ENCODE measurements around the gene ZFP69B. TPM values are rescaled to one million over a fixed set of nuclear protein-coding genes. Genes with fewer than 3 reads are reported as not detected.

The ZFP69B gene
- total and polyA plus RNA-seq, 2 of the 8 experiments (the other 6 are each of a cell fraction or from before 2014, with no cell fraction given), result 1.7 to 8.2 TPM

GRCh38 chr1:40422630-40423263 is 27.5 kb upstream of the ZFP69B start:
- H3K9me3 ChIP-seq (ENCODE audit: insufficient read depth in 2 of 2, low read depth in 1 of 2, low read length in 1 of 2), result no peaks in the 10 kb centered on the region
- H3K23me2 ChIP-seq (ENCODE audit: low read depth, low read length), result no peaks in the 10 kb centered on the region
- WGBS, 2 experiments (ENCODE audit: extremely low coverage in 1 of 2, insufficient coverage in 1 of 2, insufficient read length in 1 of 2, insufficient replicate concordance in 2 of 2, low coverage in 1 of 2, low lambda C conversion rate in 2 of 2, missing lambda C conversion rate in 1 of 2), result 81% methylated on average over 11 of the region's 11 CpGs; no CpG with 5 or more reads in 1 of the 2 experiments
- TF ChIP-seq GTF2F1 (IDR thresholded peaks at IDR 0.05; ENCODE audit: borderline replicate concordance, low read depth, low read length), result no peak
- no peak for TF ChIP-seq TAF7 (optimal IDR thresholded peaks at IDR 0.05; ENCODE audit: borderline replicate concordance, low read depth, low read length)
- H2BK120ac ChIP-seq (replicated peaks; ENCODE audit: low read depth, low read length), result no peak overlapping the region
- no peak overlapping the region for H2AFZ ChIP-seq (ENCODE audit: low read length)
- FAIRE-seq, result no peak
- no peaks in the 10 kb centered on the region for H4K20me1 ChIP-seq (replicated peaks in 1 of 2; ENCODE audit: control insufficient read depth in 1 of 2, insufficient read depth in 2 of 2, low read length in 2 of 2)
- no peak overlapping the region for H3K4me3 ChIP-seq (ENCODE audit: extremely low read depth in 1 of 4, insufficient read depth in 2 of 4, low read depth in 3 of 4, low read length in 4 of 4)
- H3K4me2 ChIP-seq (ENCODE audit: insufficient read depth in 1 of 2, low read depth in 2 of 2, low read length in 2 of 2), result no peak overlapping the region
- H4K8ac ChIP-seq (ENCODE audit: extremely low read depth, insufficient read depth, low read length), result no peak overlapping the region
- no peak overlapping the region for H3K4ac ChIP-seq (replicated peaks; ENCODE audit: insufficient read length, low read depth, low read length)
- H3K23ac ChIP-seq (ENCODE audit: insufficient read length), result no peak overlapping the region
- no peak overlapping the region for H3K14ac ChIP-seq (ENCODE audit: insufficient read length)
- no peaks in the 10 kb centered on the region for H3K79me2 ChIP-seq (ENCODE audit: control insufficient read depth in 1 of 2, insufficient read depth in 2 of 2, low read length in 2 of 2)
- H2BK12ac ChIP-seq (ENCODE audit: low read depth, low read length), result no peak overlapping the region
- H2AK5ac ChIP-seq (ENCODE audit: low read depth, low read length), result no peak overlapping the region
- ChIA-PET CTCF (ENCODE audit: partially characterized antibody) (no interaction called here), POLR2A (ENCODE audit: partially characterized antibody) (no interaction called here)
- H3K27ac ChIP-seq (ENCODE audit: low read depth, low read length), result no peak overlapping the region
- no peak overlapping the region for H2BK20ac ChIP-seq (ENCODE audit: low read length)
- no peak overlapping the region for H4K5ac ChIP-seq (ENCODE audit: insufficient read length, low read depth, low read length)
- no peak overlapping the region for H3K9ac ChIP-seq (replicated peaks in 1 of 4; ENCODE audit: extremely low read depth in 1 of 4, low read depth in 3 of 4, low read length in 3 of 4)
- no peaks in the 10 kb centered on the region for H3K36me3 ChIP-seq (ENCODE audit: control insufficient read depth in 2 of 4, insufficient read depth in 4 of 4, low read length in 3 of 4)
- no peak for DNase-seq (ENCODE audit: low read depth in 1 of 2, low spot score in 2 of 2)
- H3K56ac ChIP-seq (replicated peaks; ENCODE audit: insufficient read length, low read depth, low read length), result no peak overlapping the region
- H3K18ac ChIP-seq (ENCODE audit: extremely low read depth, low read length), result no peak overlapping the region
- H2BK15ac ChIP-seq (ENCODE audit: low read length), result no peak overlapping the region
- H3K27me3 ChIP-seq (replicated peaks in 1 of 4; ENCODE audit: control insufficient read depth in 3 of 4, extremely low read depth in 1 of 4, insufficient read depth in 3 of 4, low read length in 3 of 4), result no peaks in the 10 kb centered on the region
- peaks cover 0 to 4% (median 4%) of the 10 kb centered on the region in 4 experiments; a peak in 3 of 7 replicates for H3K4me1 ChIP-seq (replicated peaks in 1 of 4; ENCODE audit: control insufficient read depth in 3 of 4, insufficient read depth in 4 of 4, low read length in 3 of 4)
- H2BK5ac ChIP-seq (ENCODE audit: low read depth, low read length), result no peak overlapping the region
- H4K91ac ChIP-seq (replicated peaks; ENCODE audit: insufficient read length, low read length), result no peak overlapping the region
- H3K79me1 ChIP-seq (ENCODE audit: low read depth, low read length), result no peaks in the 10 kb centered on the region
